Activated CD4-positive, alpha-beta T cell treated with anti-CD3 and anti-CD28 coated beads for 1 hour (primary cell): ENCODE data around the gene AHNAK.
"Not testable (repeated sequence)": the region's sequence is repeated elsewhere in the genome, so short reads cannot be mapped to it uniquely, and the experiment has no call there.

ENCODE experiments used
- DNase-seq: peaks from one replicate; pipeline ENCODE4 v3.0.0-alpha.2; 2020

The AHNAK gene

DNA sequence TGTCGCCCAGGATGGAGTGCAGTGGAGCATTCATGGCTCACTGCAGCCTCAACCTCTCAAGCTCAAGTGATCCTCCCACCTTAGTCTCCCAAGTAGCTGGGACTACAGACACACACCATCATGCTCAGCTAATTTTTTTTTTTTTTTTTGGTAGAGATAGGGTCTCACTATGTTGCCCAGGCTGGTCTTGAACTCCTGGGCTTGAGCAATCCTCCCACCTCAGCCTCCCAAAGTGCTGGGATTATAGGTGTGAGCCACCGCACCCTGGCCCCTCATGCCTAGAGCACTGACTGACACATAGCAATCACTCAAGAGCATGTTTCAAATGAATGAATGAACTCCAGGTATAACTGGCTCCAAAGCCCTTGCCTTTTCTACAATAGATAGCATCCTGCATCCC is 3.9 kb upstream of the AHNAK start:
- not testable (repeated sequence) for DNase-seq

DNA sequence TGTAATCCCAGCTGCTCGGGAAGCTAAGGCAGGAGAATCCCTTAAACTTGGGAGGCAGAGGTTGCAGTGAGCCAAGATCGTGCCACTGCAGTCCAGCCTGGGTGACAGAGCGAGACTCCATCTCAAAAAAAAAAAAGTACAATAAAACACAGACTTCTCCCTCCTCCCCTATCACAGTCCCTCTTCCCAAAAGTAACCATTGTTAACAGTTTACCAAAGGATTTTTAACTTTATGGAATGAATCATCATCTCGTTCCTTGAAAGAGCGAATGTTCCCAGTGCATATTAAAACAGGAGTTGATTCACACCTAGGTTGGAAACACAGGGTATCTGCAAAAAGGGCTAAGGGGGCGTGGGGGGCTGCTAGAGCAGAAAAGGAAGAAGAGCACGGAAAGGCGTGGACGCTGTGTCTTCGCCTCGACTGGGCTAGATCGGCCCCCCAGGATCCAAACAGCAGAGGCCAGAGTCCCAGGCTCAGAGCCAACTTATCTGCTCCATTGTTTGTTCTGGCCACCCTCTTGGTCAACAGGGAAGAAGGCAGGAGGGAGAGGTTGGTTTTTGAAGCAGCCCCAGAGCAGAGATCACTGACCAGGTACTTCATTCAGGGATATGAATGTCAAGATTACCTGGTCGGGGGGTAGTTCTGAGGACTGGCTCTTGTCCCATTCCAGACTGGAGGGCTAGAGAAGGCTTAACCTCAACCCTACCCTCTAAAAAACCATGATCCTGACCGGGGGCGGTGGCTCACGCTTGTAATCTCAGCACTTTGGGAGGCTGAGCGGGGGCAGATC is 2.1 kb upstream of the AHNAK start:
- no peak for DNase-seq

DNA sequence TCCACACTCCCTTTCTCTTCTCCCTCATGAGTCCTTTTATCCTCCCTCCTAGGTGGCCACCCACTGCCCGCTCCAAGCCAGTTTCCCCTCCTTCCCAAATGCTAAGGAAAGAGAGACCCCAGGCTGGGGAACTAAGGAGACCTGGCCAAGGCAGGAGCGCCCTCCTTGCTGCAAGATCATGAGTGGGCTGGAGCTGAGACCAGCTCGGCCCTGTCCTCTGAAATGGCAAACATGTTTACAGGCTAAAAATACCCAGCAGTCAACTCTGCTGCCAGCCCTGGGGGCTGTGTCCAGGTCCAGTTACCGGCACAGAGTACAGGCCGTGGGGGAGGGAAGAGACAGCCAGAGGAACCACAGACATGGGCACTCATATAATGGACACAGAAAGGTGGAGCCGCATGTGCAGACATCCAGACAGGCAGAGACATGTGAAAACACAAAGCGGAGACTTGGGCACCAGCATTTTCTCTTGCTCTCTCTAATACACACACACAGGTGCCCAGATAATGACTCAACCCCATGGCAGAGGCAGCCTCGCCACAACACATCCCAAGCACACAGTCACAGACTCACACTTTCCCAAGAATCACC is 1.2 kb upstream of the AHNAK start:
- DNase-seq: no peak

DNA sequence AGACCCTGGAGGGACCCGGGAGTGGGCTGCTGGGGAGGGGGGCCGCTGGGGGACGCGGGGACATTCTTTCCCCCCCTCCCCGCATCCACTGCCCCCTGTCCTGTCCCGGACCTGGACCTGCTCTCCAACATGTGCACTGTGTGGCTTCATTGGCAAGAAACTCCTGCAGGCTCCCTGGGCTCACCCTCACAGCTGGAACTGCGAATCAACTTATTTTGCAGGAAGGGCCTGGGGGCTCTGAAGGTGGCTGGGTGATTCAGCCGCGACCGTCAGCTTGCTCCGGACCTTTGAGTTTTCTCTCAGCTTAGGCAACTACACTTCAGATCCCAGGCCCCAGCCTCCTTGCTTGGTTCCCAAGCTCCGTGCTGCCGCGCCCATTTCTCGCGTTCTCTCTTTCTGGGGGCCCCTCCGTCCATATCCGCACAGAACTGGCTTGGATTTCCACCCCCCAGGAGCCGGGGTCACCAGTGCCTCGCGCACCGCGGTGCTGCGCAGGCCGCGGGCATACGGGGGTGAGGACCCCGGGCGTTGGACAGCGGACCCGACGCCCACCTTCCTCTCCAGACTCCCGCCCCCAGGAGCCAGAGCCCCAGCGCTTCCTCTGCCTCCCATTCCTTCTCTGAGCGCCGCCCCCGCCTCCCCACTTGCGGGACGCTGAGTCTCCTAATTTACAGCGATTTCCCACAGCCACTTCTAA is 471 bp upstream of the AHNAK start:
- DNase-seq: no peak

DNA sequence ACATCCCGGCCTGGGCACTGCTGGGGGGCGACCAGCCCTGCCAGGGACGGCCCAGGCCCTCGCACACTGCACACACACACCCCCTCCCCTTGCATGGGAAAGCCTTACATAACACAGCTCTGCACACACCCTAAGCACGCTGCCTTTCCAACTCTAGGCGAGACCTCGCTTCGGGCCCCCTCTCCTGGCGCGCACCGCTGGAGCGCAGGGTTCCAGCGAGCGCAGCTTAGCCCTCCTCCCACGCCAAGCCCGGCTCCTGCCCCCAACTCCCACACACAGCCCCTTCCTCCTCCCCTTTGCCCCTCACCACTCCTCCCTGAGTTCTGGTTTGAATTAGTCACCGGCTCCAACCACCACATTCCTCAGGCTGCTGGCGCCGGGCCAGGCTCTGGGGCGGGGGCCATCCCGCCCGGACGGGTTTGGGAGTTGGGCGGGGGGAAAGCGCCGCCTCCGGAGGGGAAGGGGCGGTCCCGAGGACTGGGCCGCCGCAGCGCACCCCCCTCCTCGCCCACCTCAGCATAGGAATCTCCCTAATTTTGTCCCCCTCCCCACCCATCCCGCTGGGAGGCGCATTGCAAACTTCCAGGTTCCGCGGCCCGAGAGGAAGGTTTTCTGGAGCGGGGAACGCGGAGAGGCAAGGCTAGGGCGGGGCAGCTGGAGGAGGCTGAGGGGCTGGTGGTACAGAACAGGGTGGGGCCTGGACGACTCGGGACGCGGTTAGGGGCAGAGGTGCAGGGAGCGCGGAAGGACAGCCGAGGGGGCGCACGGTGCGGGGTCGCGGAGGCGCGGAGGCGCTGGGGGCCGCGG is 966 bp downstream of the AHNAK start:
- DNase-seq: peak; percentile 43

DNA sequence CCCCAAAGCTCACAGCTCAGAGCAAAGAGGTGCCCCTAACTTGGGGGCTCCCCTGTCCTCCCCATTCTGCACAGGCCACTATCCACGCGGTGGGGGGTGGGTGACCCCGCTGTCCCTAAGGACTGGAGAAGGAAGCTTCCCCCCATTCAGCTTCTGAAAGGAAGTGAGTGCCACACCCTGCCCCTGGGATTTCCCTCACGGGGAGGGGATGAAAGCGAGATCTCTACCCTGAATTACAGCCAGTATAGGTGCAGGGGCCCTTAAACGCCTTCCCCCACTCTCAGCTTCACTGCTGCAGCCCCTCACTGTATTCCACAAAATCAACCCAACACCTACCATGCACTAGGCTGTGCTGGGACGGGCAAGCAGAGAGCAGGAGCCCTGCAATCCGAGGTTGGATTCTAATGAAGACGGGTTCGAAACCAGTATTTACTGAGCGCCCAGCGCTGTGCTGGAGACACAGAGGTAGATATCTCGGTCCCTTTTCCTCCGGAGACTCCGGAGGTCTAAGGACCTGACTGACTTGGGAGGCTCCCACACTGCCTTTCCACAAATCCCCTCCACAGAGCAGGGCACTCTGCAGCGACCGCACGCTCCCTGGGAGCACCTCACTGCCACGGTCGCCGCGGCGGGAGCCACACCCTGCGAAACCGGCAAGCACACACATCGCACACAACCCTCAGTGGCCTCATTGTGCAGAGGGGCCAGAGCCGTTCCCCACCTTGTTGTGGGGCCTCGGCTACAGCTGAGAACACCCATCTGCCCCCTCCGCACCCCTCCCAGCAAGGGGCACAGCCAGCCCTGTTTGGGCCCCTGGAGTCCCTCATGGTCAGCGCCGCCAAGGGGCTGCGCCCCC is 1.8 kb downstream of the AHNAK start:
- no peak for DNase-seq

DNA sequence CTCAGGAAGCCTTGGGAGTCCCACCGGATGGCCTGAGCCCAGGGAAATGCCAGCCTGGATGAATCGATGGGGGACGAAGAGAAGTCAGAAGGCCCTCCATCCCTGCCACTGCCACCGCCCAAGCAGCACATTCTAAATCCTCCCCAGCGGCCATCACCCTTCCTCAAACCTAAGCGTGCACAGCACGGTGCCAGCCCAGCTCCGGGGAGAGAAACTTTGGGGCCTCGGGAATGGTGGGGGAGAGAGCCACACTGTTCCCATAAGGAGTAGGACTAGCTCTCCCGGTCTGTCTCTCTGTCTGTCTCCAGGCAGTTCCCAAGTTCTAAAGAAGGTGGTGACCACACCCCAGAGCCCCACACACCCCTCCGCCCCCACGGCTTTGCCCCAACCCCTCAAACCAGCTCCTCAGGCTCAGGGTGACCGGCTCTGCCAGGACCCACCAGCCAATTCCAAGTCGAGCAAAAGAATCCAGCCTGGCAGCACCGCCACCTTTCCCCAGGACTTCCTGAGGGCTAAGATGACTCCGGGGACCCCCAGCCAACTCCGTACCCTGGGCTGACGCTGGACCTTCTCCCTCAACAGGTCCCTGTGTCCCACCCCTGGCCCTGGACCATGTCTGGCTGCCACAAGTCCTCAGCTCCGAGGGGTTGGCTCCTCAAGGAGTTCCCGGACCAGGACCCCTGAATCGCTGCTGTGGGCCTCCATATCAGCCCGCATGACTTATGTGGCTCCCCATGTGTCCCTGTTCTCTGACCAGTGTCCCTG is 2.7 kb downstream of the AHNAK start:
- DNase-seq: no peak

DNA sequence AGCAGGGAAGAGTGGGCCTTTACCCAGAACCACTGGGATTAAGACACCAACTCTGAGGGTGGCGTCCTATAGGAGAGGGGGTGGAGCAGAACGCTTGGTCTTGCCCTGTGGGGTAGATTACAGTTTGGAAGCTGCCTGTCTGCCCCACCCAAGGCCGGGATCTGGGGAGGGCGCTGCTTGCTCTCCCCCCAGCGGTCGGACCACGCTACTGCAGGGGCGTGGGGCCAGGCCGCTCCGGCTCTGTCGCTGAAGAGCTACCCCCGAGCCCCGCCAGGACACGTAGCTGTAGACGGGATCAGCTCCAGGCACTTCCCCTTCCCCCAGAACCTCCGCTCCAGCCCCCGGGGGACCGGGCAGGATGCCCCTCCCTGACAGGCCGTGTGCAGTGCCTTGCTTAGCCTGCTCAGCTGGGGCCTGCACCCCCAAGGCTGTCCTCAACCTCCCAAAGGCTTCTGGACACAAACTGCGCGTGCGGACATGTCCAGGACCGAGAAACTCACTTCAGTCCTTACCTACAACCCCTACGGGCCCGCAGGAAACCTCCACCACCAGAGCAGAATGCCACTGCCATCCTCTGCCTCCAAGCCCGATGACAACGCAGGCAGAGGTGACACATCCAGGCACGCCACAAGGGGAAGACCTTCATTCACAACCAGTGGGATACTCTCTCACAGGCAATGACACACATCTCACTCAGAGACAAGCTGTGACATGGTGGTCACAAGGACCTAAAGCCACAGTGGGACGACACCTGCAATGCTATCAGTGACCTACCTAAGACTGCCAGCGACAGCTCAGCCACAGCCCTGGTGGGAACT is 3.6 kb downstream of the AHNAK start:
- peak; percentile 52 for DNase-seq

DNA sequence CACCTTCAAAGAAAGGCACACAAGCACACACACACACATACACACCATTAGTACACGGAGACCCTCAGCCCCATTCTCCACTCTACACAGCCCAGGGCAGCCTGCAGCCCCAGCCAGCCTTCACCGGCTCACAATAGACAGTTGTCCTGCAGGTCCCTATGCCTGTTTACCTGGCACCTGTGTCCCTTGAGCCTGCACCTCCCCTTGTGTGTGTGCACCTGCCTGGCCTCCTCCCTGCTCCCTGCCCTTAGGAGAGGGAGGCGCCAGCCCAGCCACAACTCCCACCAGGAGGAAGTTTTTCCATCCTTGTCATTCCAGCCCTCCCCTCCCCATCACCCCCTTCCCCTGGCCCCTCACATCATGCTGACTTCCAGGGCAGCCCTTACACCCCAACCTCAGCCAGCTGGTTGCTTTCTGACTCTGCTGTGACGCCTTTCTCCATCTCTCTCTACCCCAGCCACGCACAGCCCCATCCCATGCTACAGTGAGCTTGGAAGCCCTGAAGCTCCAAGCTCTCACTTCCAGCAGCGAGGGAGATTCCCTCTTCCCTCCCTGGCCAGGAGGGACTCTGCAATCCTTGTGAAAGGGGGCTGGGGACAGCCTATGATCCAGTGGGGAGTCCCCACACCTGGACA is 4.4 kb downstream of the AHNAK start:
- DNase-seq: no peak

DNA sequence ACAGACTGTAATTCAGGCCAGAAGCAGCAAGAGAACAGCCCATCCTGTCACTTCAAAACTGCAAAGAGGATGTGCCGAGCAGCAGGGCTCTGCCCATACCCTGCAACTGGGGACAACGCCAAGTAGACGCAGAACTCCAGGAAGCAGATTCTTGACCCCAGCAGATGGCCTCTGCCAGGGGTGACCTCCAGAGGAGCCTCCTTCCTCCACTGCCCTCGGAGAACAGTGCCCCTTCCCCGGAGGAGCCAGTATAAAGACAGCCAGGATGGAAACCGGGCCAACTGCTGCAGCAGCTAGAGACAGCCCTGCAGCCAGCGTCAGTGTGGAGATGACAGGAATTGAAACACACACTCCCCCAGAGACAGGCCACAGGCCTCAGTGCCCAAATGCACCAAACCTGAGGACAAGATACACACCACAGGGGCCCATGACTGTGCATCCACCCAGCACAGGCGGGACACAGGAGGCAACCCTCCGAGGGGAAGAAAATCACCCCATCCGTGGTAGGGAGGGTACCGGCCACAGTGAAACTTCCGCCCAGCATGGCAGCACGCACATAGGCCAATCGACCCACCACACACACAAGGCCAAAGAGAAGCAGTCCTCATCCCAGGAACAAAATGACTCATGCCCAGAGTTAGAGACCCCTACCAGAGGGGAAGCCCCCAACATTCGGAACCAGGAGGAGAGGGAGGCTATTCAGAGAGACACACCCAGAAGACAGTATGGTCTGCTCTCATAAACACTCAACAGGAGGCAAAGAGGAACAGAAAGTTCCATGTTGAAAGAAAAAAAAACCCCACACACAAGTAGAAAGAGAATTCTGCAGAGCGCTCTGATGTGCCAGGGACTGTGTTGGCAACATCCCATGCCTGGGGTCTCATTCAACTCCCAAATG is 5.6 kb downstream of the AHNAK start:
- no peak for DNase-seq

DNA sequence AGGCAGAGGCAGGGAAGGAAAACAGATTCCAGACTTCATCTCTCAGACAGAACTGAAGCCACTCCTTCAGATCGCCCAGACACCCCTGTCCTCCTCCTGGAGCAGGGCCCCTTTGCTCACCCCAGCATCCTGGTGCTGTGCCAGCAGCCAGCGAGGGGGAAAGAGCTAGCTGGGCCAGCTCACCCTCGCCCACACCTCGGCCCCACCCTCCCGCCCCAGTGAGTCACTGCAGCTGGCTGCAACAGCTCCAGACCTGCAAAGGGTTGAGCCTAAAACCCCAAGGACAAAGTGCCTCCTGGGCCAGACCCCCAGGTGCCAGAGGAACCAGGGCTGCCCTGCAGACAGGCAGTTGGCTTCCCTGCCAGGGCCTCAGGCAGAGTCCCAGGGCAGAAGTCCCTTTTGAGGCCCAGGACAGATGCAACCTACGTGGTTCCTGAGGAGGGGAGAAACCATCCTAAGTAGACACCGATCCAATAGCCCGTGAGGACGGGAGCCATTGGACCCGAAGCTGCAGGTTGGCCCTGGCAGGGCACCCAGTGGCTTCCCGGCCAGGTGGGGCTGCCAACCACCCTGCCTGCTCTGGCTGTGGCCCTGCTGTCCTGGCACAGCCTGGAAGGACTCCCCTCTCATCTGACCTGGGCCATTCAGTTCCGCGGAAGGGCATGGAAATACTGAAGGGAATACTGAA is 7.2 kb downstream of the AHNAK start:
- peak; percentile 39 for DNase-seq

DNA sequence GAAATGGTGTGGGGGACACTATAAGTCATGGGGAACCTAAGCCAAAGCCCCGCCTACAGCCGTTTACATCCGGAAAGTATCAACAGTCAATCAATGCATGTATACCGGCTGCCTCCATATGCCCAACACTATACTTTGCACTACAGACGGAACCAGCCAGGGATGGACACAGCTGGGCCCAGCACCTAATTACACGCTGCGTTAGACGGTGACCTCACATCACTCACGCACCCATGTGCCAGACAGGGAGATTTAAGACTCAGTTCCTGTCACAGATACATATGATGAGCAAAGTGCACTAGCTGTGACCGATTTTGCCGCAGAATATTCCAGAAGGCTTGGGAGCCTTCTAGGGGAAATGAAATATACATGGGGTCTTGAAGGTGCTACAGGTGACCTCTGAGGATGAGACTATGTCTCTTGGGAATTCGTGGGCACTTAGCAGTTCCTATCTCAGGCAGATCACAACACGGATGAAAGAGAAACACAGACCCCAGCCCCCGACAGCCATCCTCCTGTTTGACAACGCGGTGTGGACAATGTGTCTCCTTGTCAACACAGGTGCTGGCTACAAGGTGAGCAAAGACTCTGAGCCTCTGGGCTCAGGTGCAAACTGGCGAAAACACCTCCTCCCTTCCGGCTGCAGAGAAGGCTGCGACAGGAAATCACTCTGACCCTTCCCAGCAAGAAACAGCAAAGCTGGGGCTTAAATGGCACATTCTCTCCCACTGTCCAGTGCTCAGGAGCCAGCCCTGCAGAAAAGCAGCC is 8.0 kb downstream of the AHNAK start:
- DNase-seq: no peak

DNA sequence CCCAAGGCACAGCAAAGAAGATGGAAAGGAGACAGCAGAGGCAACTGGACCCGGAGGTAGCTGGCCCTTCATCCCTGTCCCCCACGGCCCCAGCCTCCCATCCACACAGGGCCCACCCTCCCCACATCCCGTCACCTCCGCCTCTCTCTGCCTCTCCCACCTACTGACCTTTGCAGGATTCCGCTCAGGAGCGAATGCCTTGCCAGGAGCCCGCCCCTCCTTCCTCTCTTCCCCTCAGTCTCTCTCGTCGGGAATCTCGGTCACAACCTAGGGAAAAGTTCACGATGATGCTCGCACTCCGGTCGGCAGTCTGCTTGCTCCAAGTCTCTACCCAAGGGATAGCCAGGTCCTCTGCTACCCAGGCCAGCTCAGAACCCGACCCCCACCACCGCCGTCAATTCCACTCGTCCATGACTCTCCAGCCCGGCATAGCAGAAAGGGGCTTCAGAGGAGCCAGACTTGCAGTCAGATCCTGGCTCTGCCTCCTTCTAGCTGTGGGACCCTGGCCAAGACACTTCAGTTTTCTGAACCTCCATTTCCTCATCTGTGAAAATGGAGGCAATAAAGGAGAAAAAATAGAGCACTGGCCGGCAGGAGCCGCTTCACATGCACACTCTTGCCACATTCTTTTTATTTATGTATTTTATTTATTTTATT is 10.2 kb downstream of the AHNAK start:
- no peak for DNase-seq

DNA sequence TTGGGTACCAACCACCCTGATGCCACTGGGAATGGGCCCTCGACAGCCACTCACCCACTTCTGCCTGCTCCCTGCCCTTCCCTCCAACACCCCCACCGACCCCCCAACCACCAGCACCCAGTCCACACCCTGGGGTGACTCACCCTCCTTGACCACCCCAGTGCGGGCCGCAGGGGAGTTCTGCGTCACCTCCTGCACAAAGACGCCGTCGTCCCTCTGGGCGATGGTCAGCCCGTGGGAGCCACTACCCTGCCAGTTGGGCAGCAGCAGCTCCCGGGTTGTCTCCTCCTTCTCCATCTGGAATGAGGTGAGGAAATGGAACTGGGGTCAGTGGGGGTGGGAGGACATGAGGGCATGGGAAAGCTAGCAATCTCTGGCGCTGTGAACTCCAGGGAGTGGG is 10.8 kb downstream of the AHNAK start:
- no peak for DNase-seq

DNA sequence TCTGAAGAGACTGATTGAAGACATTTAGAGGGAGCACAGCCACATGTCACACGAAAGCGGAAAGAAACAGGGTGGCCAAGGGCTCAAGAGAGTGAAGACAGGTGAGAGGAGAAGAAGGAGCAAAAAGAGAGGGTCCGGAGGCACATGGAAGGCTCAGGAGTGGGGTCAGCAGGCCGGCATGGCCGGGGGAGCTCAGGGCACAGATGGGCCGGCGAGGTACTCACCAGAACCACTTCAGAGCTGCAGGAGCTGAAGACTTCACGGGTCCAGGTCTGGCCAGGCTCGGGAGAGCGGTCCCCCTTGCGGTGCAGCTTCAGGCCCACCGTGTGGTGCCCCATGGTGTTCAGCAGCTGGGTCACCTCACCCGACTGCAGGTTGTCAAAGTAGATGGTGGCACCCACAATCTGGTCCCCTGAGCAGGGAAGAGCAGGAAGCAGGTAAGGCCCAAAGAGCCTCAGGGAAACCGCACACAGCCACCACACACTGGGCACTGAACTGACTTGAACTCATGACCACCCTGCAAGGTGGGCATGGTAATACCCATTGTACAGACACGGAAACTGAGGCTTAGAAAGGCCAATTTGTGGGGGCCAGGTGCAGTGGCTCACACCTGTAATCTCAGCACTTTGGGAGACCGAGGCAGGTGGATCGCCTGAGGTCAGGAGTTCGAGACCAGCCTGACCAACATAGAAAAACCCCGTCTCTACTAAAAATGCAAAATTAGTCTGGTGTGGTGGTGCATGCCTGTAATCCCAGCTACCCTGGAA is 11.6 kb downstream of the AHNAK start:
- no peak for DNase-seq

DNA sequence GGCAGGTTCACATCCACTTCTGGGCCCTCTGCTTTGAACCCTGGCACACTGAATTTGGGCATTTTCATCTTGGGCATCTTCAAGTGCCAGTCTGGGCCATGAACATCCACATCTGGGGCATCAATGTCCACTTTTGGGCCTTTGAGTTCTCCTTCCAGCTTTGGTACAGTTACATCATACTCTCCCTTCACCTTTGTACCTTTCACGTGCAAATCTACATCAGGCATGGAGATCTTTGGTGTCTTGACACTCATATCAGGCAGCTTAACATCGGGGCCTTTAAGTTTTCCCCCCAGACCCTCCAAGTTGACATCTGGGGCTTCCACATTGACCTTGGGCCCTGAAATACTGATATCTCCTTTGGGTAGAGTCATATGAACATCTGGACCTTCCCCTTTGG is 14.5 kb downstream of the AHNAK start:
- no peak for DNase-seq
